ENCODE data around the gene DOLK. TPM values are rescaled to one million over a fixed set of nuclear protein-coding genes. Genes with fewer than 3 reads are reported as not detected.
A peak's percentile ranks its signal among the peaks of the same experiment; 100 is the strongest.

Gene DOLK
- total RNA-seq, 1 donor from 2014 or later = 19.8 TPM

DNA sequence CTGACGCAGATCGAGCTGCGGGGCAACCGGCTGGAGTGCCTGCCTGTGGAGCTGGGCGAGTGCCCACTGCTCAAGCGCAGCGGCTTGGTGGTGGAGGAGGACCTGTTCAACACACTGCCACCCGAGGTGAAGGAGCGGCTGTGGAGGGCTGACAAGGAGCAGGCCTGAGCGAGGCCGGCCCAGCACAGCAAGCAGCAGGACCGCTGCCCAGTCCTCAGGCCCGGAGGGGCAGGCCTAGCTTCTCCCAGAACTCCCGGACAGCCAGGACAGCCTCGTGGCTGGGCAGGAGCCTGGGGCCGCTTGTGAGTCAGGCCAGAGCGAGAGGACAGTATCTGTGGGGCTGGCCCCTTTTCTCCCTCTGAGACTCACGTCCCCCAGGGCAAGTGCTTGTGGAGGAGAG, 31.2 kb downstream of the DOLK start:
- Histone ChIP-seq H3K9me3 (ENCODE audit: insufficient read depth, low read depth, low read length) (no peaks in the 10 kb centered on the region), H3K36me3 (ENCODE audit: insufficient read depth, low read length) (peaks cover 6% of the 10 kb centered on the region), H3K4me1 (ENCODE audit: insufficient read depth, low read length) (peaks cover 31% of the 10 kb centered on the region), H3K9ac (ENCODE audit: low read length) (no peak overlapping the region), H3K4me3 (ENCODE audit: insufficient read depth, low read depth, low read length) (no peak overlapping the region), H3K27me3 (ENCODE audit: insufficient read depth, low read length) (no peaks in the 10 kb centered on the region), H3K27ac (ENCODE audit: low read depth, low read length) (peak overlapping the region; percentile 37), H2AFZ (ENCODE audit: low read depth, low read length) (no peak overlapping the region), H3K4me2 (ENCODE audit: low read length) (no peak overlapping the region), H3K79me2 (ENCODE audit: insufficient read depth, low read length) (peaks cover 28% of the 10 kb centered on the region), H4K20me1 (ENCODE audit: insufficient read depth, low read length) (peaks cover 4% of the 10 kb centered on the region)
- TF ChIP-seq, protein P1, sequence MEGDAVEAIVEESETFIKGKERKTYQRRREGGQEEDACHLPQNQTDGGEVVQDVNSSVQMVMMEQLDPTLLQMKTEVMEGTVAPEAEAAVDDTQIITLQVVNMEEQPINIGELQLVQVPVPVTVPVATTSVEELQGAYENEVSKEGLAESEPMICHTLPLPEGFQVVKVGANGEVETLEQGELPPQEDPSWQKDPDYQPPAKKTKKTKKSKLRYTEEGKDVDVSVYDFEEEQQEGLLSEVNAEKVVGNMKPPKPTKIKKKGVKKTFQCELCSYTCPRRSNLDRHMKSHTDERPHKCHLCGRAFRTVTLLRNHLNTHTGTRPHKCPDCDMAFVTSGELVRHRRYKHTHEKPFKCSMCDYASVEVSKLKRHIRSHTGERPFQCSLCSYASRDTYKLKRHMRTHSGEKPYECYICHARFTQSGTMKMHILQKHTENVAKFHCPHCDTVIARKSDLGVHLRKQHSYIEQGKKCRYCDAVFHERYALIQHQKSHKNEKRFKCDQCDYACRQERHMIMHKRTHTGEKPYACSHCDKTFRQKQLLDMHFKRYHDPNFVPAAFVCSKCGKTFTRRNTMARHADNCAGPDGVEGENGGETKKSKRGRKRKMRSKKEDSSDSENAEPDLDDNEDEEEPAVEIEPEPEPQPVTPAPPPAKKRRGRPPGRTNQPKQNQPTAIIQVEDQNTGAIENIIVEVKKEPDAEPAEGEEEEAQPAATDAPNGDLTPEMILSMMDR (IDR thresholded peaks at IDR 0.05; ENCODE audit: insufficient read depth, low read depth, low read length) = no peak
- no peak for TF ChIP-seq EZH2 (IDR thresholded peaks at IDR 0.05; ENCODE audit: insufficient read depth, low read length)
- Mint-ChIP-seq H3K4me3 (ENCODE audit: unreplicated experiment) (no peak overlapping the region), H3K36me3 (ENCODE audit: low read depth, unreplicated experiment) (peaks cover 11% of the 10 kb centered on the region), H3K4me1 (ENCODE audit: low read depth, unreplicated experiment) (peaks cover 31% of the 10 kb centered on the region), H3K27ac (ENCODE audit: unreplicated experiment) (no peak overlapping the region), H3K9me3 (ENCODE audit: unreplicated experiment) (no peaks in the 10 kb centered on the region), H3K27me3 (ENCODE audit: low read depth, unreplicated experiment) (no peaks in the 10 kb centered on the region)
- FAIRE-seq = no peak
- DNase-seq (ENCODE audit: low read depth) = no peak

DNA sequence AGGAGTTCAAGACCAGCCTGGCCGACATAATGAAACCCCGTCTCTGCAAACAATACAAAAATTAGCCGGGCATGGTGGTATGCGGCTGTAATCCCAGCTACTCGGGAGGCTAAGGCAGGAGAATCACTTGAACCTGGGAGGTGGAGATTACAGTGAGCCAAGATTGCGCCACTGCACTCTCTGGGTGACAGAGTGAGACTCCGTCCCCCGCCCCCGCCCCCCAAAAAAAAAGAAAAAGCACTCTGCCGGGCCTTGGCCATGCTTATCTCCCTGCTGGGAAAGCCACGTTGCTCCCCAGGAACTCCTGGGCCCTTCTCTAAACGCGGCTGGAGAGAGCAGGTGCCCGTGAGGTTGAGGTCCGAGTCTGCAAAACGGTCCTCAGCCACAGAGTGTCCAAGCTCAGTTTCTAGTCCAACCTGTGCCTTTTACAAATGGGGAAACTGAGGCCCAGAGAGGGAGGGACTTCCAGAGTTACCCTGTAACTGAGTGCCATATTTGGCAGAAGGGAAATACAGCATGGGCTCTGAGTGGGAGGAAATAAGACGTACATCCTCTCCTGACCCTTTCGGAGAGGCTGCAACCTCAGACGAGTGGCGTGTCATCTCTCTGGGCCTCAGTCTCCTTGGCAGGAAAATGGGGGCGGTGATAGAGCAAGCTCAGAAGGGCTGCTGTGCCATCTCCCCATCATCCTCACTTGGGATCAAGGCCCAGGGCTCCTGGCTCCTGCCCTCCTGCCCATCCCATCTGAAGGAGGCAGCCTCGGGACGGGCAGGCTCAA, 33.2 kb downstream of the DOLK start:
- no peaks in the 10 kb centered on the region for H3K9me3 ChIP-seq (ENCODE audit: insufficient read depth, low read depth, low read length)
- no peak for TF ChIP-seq EZH2 (IDR thresholded peaks at IDR 0.05; ENCODE audit: insufficient read depth, low read length)
- TF ChIP-seq, protein P1 (IDR thresholded peaks at IDR 0.05; ENCODE audit: insufficient read depth, low read depth, low read length) = no peak
- no peak overlapping the region for H3K4me2 ChIP-seq (ENCODE audit: low read length)
- H3K27me3 ChIP-seq (ENCODE audit: insufficient read depth, low read length) = no peaks in the 10 kb centered on the region
- peak overlapping the region; percentile 58 for H3K27ac Mint-ChIP-seq (ENCODE audit: unreplicated experiment)
- H3K4me3 ChIP-seq (ENCODE audit: insufficient read depth, low read depth, low read length) = no peak overlapping the region
- peaks cover 46% of the 10 kb centered on the region for H3K79me2 ChIP-seq (ENCODE audit: insufficient read depth, low read length)
- no peak overlapping the region for H3K4me3 Mint-ChIP-seq (ENCODE audit: unreplicated experiment)
- no peaks in the 10 kb centered on the region for H3K9me3 Mint-ChIP-seq (ENCODE audit: unreplicated experiment)
- no peak overlapping the region for H3K27ac ChIP-seq (ENCODE audit: low read depth, low read length)
- H4K20me1 ChIP-seq (ENCODE audit: insufficient read depth, low read length) = peaks cover 7% of the 10 kb centered on the region
- peaks cover 8% of the 10 kb centered on the region for H3K36me3 ChIP-seq (ENCODE audit: insufficient read depth, low read length)
- H3K36me3 Mint-ChIP-seq (ENCODE audit: low read depth, unreplicated experiment) = peaks cover 21% of the 10 kb centered on the region
- DNase-seq (ENCODE audit: low read depth) = no peak
- FAIRE-seq = no peak
- no peaks in the 10 kb centered on the region for H3K27me3 Mint-ChIP-seq (ENCODE audit: low read depth, unreplicated experiment)
- H2AFZ ChIP-seq (ENCODE audit: low read depth, low read length) = no peak overlapping the region
- no peak overlapping the region for H3K9ac ChIP-seq (ENCODE audit: low read length)
- H3K4me1 Mint-ChIP-seq (ENCODE audit: low read depth, unreplicated experiment) = peaks cover 29% of the 10 kb centered on the region
- peaks cover 28% of the 10 kb centered on the region for H3K4me1 ChIP-seq (ENCODE audit: insufficient read depth, low read length)

All from astrocyte (in vitro differentiated cells and primary cell).